Measurements from ENCODE around the gene ZNF549.
"Not testable (repeated sequence)": the region's sequence is repeated elsewhere in the genome, so short reads cannot be mapped to it uniquely, and the experiment has no call there.

Gene ZNF549

DNA sequence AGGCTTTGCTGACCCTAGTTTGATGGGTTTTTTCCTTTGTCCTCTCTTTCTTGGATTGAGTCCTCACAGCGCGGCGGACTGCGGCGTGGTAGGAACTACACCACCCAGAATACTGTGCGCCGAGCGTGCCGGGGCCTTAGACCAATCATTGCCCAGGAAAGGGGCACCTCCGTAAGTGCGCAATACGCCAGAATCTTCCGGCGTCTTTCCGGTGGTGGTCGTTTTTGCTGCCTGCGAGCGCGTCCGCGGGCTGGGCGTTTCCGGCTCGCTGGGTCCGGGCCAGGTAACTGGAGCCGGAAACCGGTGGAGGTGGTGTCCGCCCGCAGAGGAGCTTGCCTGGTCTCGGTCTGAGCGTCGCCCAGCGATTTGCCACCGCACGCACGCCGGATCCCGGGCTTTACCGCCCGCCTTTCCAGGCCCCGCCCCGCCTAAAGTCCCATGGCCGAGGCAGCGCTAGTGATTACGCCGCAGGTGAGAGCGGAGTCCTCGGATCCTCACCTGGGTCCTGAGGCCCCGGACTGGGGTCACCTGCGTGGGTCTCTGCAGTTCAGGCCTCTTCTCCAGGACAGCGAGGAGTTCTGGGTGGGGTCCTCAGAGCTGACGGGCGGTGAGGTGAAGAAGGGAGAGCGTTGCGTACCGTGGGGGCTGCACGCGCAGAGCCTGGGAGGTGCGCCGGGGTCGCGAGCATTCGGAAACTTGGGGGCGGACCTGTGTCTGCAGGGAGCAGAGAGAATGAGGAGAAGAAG, at the start of gene ZNF549:
Gene ZNF549, plus strand, starts transcription at position 221 of the 746 bp plus-strand sequence. Its CDS starts 218 bp downstream, at position 439.
- peak; percentile 96 for FAIRE-seq

DNA sequence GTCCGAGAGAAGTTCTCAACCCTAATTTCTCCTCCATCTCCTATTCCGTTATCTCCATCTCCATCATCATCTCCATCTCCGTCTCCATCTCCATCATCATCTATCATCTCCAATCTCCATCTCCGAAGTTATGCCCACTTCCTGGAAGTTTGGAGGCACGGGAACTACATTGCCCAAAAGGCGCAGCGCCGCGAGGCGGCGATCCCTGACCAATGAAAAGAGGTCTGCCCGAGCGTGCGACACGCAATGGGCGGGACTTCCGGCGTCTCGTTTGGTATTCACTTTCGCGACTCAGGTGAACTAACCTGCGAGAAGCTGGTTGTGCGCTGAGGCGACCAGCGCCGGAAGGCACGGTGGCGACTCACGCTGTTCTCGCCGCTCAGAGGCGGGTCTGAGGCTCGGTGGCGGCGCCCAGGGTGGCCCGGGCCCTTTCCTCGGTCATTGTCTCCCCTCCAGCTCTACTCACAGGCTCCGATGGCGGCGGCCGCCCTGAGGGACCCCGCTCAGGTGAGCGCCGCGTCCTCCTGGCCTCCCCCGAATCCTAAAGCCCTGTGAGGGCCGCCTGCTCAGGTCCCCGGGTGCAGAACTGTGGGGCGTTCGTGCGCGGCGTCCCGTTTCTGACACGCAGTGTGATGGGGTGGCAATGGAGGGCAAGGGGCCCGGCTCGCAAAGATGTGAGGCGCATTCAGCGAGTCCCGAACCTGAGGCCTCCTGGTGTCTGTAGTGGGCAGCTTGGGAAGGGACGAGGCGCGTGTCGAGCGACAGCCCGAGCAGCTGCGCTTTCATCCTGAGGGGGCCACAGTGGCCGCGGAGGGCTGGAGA, 39.5 kb upstream of the ZNF549 start, which contains the start of gene ZNF419:
Gene ZNF419, plus strand, starts transcription at position 274 of the 822 bp plus-strand sequence. Its CDS starts 201 bp downstream, at position 475.
- FAIRE-seq = peak; percentile 91

- not testable (repeated sequence) for FAIRE-seq
Measured at GRCh38 chr19:57488299-57488644, 38.9 kb upstream of the ZNF549 start.

DNA sequence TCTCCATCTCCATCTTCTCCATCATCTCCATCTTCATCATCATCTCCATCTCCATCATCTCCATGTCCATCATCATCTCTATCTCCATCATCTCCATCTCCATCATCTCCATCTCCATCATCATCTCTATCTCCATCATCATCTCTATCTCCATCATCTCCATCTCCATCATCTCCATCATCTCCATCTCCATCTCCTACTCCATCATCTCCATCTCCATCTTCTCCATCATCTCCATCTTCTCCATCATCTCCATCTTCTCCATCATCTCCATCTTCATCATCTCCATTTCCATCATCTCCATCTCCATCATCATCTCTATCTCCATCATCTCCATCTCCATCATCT, 27.9 kb upstream of the ZNF549 start:
- FAIRE-seq = not testable (repeated sequence)

DNA sequence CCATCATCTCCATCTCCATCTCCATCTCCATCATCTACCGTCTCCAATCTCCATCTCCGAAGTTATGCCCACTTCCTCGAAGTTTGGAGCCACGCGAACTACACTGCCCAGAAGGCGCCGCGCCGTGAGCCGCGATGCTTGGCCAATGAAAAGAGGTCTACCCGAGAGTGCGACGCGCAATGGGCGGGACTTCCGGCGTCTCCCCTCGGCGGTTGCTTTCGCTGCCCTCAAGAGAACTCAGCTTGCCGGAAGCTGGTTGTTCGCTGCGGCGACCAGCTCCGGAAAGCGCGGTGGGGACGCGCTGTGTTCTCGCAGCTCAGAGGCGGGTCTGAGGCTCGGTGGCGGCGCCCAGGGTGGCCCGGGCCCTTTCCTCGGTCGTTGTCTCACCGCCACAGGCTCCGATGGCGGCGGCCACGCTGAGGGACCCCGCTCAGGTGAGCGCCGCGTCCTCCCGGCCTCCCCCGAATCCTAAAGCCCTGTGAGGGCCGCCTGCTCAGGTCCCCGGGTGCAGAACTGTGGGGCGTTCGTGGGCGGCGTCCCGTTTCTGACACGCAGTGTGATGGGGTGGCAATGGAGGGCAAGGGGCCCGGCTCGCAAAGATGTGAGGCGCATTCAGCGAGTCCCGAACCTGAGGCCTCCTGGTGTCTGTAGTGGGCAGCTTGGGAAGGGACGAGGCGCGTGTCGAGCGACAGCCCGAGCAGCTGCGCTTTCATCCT, 27.3 kb upstream of the ZNF549 start, which contains the start of gene ZNF773:
Gene ZNF773, plus strand, starts transcription at position 259 of the 716 bp plus-strand sequence. Its CDS starts 143 bp downstream, at position 402.
- peak; percentile 73 for FAIRE-seq

GRCh38 chr19:57500400-57500799, 26.8 kb upstream of the ZNF549 start:
- FAIRE-seq = not testable (repeated sequence)

GRCh38 chr19:57506163-57506562, 21.0 kb upstream of the ZNF549 start:
- FAIRE-seq = no peak

GRCh38 chr19:57511484-57511883, 15.7 kb upstream of the ZNF549 start:
- FAIRE-seq = no peak

GRCh38 chr19:57512845-57513244, 14.3 kb upstream of the ZNF549 start:
- no peak for FAIRE-seq

DNA sequence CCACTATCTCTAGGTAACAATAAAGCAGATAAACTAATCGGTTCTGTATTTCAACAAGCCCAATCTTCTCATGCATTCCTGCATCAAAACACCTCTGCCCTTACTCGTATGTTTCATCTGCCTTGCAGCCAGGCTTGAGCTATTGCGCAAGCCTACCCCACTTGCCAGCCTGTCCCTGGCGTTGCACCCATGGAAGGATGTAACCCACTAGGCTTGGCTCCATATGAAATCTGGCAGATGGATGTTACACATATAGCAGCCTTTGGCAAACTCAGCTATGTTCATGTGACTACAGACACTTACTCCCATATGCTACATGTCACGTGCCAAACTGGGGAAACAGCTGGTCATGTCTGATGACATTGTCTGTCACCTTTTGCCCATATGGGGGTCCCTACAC, 11.9 kb upstream of the ZNF549 start:
- FAIRE-seq = no peak

DNA sequence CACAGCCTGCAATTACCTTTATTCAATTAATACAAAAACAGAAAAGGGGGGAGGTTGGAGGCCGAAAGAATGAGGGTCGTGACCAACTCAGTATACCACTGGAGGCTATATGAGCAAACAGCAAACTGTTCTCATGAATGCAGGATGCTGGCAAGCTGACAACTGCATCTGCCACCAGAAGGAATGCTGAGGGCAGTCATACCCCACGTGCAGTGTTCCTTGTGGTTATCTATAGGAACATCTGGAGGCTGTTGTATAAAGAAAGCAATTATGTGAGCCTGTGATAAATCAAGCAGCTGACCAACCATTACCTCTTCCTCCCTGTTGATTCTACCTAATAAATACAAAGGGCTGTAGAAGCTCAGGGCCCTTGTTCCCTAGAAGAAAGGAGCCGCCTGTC, 9.1 kb upstream of the ZNF549 start:
- FAIRE-seq = not testable (repeated sequence)

DNA sequence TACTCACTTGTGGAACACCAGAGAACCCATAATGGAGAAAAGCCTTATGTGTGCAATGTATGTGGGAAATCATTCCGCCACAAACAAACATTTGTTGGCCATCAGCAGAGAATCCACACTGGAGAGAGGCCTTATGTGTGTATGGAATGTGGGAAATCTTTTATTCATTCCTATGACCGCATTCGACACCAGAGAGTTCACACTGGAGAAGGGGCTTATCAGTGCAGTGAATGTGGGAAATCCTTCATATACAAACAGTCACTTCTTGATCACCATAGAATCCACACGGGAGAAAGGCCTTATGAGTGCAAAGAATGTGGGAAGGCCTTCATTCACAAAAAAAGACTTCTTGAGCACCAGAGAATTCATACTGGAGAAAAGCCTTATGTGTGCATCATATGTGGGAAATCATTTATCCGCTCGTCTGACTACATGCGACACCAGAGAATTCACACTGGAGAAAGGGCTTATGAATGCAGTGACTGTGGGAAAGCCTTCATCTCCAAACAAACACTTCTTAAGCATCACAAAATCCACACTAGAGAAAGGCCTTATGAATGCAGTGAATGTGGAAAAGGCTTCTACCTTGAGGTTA, 10.9 kb downstream of the ZNF549 start:
- no peak for FAIRE-seq

DNA sequence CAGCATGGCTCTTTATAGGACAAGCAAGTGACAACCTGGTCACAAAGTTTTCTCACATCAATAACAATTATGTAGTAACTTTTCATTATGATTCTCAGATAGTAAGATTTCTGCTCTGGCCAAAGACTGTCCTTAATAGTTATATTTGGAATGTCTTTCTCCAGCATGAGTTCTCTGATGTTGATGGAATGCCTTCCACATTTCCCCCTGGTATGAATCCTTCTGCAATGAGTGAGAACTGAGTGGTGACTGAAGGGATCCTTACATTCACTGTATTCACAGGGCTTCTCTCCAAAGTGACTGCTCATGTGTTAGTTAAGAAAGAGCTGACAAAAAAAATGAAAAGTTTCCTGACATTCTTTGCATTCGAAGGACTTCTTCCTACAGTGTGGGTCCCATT, 19.4 kb downstream of the ZNF549 start:
- FAIRE-seq = no peak

GRCh38 chr19:57552432-57552831, 25.3 kb downstream of the ZNF549 start:
- no peak for FAIRE-seq

DNA sequence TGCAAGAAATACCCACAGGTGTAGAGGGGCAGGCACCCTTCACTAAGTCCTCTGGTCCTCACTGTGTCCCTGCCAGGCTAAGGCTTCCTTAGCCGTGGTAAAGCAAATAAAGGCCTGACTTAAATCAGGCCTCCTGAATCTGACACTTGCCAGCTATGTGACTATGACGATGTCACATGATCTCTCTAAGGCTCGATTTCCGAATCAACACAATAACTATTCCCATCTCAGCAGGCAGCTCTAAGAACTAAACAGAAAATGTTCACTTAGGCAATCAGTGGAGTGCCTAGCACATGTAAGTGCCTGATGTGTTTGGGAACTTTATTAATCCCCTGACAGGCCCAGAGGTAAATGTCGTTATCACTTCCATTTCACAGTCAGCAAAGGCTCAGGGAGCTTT, 30.5 kb downstream of the ZNF549 start:
- FAIRE-seq = no peak

DNA sequence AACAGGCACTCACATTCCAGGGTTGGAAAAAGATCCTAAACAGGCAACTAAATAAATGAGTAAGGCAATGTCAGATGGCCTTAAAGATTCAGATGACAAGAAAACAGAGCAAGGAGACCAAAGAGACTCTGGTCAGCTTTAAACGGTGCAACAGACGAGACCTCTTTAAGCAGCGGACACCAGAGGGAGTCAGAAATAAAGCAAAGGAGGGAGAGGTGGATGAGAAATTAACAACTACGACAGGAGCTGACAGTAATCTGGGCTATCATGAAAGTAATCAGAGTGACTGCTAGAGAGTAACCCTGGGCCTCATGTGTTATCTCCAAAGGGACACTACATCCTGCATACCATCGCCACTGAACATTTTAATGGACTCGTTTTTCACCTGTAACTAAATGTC, 31.4 kb downstream of the ZNF549 start:
- FAIRE-seq = no peak

DNA sequence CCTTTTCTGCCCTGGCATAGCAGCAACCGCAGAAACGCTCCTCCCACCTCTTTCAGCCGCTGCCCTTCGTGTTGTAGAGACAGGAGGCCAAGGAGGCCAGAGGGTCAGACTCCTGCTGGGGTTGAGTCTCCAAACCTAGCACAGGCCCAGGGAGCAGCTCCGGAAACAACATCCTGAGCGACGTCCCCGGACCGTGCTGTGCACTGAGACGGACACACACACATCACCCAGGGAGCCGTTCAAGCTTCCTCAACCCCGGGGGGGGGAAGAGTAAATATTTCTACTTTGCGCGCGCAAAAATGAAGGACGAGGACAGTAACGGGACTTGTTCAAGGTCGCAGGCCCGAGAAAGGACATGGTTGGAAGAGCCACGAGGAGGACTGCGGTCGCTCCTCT, 31.9 kb downstream of the ZNF549 start:
- FAIRE-seq = no peak

- FAIRE-seq = peak; percentile 85
Measured at GRCh38 chr19:57559404-57560025, 32.4 kb downstream of the ZNF549 start, which contains the start of gene ZNF550. Gene ZNF550 (minus strand): TSS chr19:57559863. CDS start chr19:57559682, 181 bp downstream.

DNA sequence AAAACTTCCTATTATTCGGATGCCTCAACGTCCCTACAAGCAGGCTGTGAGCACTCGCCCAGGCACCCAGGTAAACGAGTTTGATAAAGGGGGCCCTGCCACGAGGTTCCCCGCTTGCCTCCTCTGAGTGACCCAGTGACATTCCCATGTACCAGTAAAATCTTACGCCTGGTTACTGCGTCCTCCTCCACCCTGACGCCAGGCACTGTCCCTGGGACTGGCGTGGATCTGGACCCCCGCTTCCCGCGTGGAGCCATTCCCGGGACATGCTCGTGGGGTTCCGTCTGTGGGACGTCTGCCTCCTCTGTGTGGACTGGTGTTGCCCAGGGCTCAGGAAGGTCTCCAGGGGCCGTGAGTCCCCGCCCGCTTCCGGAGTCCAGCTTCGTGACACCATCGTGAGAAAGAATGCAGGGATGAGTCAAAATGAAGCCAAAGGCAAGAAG, 32.9 kb downstream of the ZNF549 start:
- no peak for FAIRE-seq

GRCh38 chr19:57563547-57563946, 36.4 kb downstream of the ZNF549 start:
- no peak for FAIRE-seq

GRCh38 chr19:57566396-57567265, 39.5 kb downstream of the ZNF549 start:
- no peak for FAIRE-seq
